SH-SY5Y (cell line): ENCODE results near the gene MMD2.

Source experiments
- GATA2 ChIP-seq: IDR thresholded peaks from 2 replicates; pipeline ENCODE4 v1.6.1; 2011; ENCODE audit warnings: mild to moderate bottlenecking, low read depth, low read length
- GATA3 ChIP-seq: IDR thresholded peaks from 2 replicates; pipeline ENCODE4 v1.6.1; 2011; ENCODE audit warnings: low read depth, mild to moderate bottlenecking, low read length, moderate library complexity

DNA sequence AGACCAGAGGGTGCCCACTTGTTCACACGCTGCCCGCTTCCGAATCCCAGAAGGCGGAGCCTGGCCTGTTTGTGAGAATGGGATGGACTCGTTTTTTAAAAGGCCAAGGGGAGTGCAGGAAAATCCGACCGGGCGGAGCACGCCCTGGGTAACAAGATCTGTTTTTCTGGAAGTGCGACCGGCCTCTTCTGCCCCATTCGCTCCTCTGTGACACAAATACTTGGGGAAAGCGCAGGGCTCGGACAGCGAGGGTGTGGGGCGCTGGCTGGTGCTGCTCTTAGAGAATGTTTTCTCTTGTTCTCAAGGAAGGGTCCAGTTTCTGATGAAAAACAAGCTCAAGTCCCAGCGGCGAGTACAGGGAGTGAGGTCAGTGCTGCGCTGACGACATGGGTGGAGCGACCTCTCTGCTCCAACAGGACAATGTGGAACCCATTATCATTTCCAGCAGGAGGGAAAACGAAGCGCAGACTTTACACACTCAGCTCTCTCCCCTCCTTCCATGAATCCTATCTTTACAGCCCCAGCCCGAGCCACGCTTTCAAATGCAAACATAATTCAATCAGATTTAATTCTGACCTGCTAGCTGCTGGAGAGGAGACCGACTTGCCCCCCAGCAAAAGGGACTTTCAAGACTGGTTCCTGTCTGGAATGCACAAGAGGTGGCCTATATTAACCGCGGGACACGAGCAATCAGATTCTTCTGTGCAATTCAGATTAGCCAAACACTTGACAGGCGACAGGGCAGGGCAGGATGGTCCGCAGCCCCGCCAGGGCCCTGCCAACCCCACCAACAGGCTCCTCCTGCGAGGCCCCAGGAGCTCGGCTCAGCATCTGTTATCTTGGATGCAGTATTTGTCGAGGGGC, 76.6 kb downstream of the MMD2 start:
- TF ChIP-seq GATA3 (no peak), GATA2 (peak; percentile 63)
